Measurements from ENCODE around the gene MUC5AC. TPM values are rescaled to one million over a fixed set of nuclear protein-coding genes. Genes with fewer than 3 reads are reported as not detected.

MUC5AC gene
- total RNA-seq, 2 donors from 2014 or later, result not detected

GRCh38 chr11:1123970-1124369 is 33.8 kb upstream of the MUC5AC start:
- no peak for DNase-seq
- H3K9me3 Mint-ChIP-seq, result no peaks in the 10 kb centered on the region
- Histone ChIP-seq H3K36me3 (ENCODE audit: control insufficient read depth, insufficient read depth, low read length) (no peaks in the 10 kb centered on the region), H3K27ac (ENCODE audit: low read depth, low read length) (no peak overlapping the region), H3K9ac (ENCODE audit: extremely low read depth, low read length, poor library complexity, severe bottlenecking) (no peak overlapping the region), H3K4me1 (ENCODE audit: control insufficient read depth, insufficient read depth, low read length) (no peaks in the 10 kb centered on the region), H3K4me3 (ENCODE audit: low read length) (no peak overlapping the region), H3K9me3 (ENCODE audit: control insufficient read depth, low read length) (no peaks in the 10 kb centered on the region), H3K27me3 (ENCODE audit: control insufficient read depth, insufficient read depth, low read length, poor library complexity, severe bottlenecking) (peaks cover 7% of the 10 kb centered on the region)
- WGBS, 2 experiments (ENCODE audit: insufficient coverage in 1 of 2, insufficient read length in 1 of 2), result 94 to 100% methylated on average over 1 of the region's 1 CpG
- H3K4me1 Mint-ChIP-seq, result no peaks in the 10 kb centered on the region
- no peak overlapping the region for H3K27ac Mint-ChIP-seq
- no peak overlapping the region for H3K4me3 Mint-ChIP-seq
- no peaks in the 10 kb centered on the region for H3K36me3 Mint-ChIP-seq (ENCODE audit: low read depth)
- H3K27me3 Mint-ChIP-seq (ENCODE audit: insufficient read depth), result peaks cover 5% of the 10 kb centered on the region
- TF ChIP-seq, protein P1, sequence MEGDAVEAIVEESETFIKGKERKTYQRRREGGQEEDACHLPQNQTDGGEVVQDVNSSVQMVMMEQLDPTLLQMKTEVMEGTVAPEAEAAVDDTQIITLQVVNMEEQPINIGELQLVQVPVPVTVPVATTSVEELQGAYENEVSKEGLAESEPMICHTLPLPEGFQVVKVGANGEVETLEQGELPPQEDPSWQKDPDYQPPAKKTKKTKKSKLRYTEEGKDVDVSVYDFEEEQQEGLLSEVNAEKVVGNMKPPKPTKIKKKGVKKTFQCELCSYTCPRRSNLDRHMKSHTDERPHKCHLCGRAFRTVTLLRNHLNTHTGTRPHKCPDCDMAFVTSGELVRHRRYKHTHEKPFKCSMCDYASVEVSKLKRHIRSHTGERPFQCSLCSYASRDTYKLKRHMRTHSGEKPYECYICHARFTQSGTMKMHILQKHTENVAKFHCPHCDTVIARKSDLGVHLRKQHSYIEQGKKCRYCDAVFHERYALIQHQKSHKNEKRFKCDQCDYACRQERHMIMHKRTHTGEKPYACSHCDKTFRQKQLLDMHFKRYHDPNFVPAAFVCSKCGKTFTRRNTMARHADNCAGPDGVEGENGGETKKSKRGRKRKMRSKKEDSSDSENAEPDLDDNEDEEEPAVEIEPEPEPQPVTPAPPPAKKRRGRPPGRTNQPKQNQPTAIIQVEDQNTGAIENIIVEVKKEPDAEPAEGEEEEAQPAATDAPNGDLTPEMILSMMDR (conservative IDR thresholded peaks at IDR 0.05), result no peak

DNA sequence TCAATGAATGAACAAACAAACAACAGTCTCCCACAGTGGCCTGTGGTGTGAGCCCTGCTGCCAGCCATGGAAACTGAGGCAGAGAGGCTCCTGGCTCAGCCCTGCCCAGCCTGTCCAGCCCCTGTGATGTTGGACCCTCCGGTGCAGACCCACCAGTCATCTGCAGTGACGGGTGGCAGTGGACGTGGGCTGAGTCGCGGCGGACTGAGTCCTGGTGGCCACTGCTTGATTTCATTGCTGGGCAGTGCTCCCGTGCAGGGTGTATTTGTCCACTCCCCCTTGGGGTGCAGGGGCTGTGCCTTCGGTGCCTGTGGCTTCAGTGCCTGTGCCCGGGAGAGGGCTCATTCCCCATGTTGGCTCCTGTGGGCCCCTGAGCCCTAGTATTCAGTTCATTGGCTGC is 31.9 kb upstream of the MUC5AC start:
- peak; percentile 22 for DNase-seq
- TF ChIP-seq, protein P1 (conservative IDR thresholded peaks at IDR 0.05), result no peak
- Histone ChIP-seq H3K36me3 (ENCODE audit: control insufficient read depth, insufficient read depth, low read length) (no peaks in the 10 kb centered on the region), H3K27ac (ENCODE audit: low read depth, low read length) (no peak overlapping the region), H3K9ac (ENCODE audit: extremely low read depth, low read length, poor library complexity, severe bottlenecking) (no peak overlapping the region), H3K9me3 (ENCODE audit: control insufficient read depth, low read length) (no peaks in the 10 kb centered on the region), H3K4me1 (ENCODE audit: control insufficient read depth, insufficient read depth, low read length) (no peaks in the 10 kb centered on the region), H3K27me3 (ENCODE audit: control insufficient read depth, insufficient read depth, low read length, poor library complexity, severe bottlenecking) (peaks cover 7% of the 10 kb centered on the region), H3K4me3 (ENCODE audit: low read length) (no peak overlapping the region)
- Mint-ChIP-seq H3K36me3 (ENCODE audit: low read depth) (no peaks in the 10 kb centered on the region), H3K27me3 (ENCODE audit: insufficient read depth) (peaks cover 5% of the 10 kb centered on the region), H3K27ac (no peak overlapping the region), H3K4me3 (no peak overlapping the region), H3K9me3 (no peaks in the 10 kb centered on the region), H3K4me1 (no peaks in the 10 kb centered on the region)
- WGBS, 2 experiments (ENCODE audit: insufficient coverage in 1 of 2, insufficient read length in 1 of 2), result 87 to 97% methylated on average over 9 of the region's 9 CpGs

GRCh38 chr11:1126491-1126926 is 31.2 kb upstream of the MUC5AC start:
- no peak overlapping the region for H3K27ac ChIP-seq (ENCODE audit: low read depth, low read length)
- WGBS, 2 experiments (ENCODE audit: insufficient coverage in 1 of 2, insufficient read length in 1 of 2), result 88 to 93% methylated on average over 12 to 15 of the region's 15 CpGs
- DNase-seq, result no peak
- H3K27me3 ChIP-seq (ENCODE audit: control insufficient read depth, insufficient read depth, low read length, poor library complexity, severe bottlenecking), result peaks cover 7% of the 10 kb centered on the region
- no peak overlapping the region for H3K9ac ChIP-seq (ENCODE audit: extremely low read depth, low read length, poor library complexity, severe bottlenecking)
- H3K9me3 Mint-ChIP-seq, result no peaks in the 10 kb centered on the region
- no peaks in the 10 kb centered on the region for H3K36me3 Mint-ChIP-seq (ENCODE audit: low read depth)
- no peaks in the 10 kb centered on the region for H3K4me1 ChIP-seq (ENCODE audit: control insufficient read depth, insufficient read depth, low read length)
- H3K9me3 ChIP-seq (ENCODE audit: control insufficient read depth, low read length), result no peaks in the 10 kb centered on the region
- no peaks in the 10 kb centered on the region for H3K4me1 Mint-ChIP-seq
- no peak overlapping the region for H3K4me3 ChIP-seq (ENCODE audit: low read length)
- H3K4me3 Mint-ChIP-seq, result no peak overlapping the region
- no peak overlapping the region for H3K27ac Mint-ChIP-seq
- H3K27me3 Mint-ChIP-seq (ENCODE audit: insufficient read depth), result peaks cover 5% of the 10 kb centered on the region
- TF ChIP-seq, protein P1 (conservative IDR thresholded peaks at IDR 0.05), result no peak
- H3K36me3 ChIP-seq (ENCODE audit: control insufficient read depth, insufficient read depth, low read length), result no peaks in the 10 kb centered on the region
